ENCODE data around the gene FOXRED2.

Gene FOXRED2

DNA sequence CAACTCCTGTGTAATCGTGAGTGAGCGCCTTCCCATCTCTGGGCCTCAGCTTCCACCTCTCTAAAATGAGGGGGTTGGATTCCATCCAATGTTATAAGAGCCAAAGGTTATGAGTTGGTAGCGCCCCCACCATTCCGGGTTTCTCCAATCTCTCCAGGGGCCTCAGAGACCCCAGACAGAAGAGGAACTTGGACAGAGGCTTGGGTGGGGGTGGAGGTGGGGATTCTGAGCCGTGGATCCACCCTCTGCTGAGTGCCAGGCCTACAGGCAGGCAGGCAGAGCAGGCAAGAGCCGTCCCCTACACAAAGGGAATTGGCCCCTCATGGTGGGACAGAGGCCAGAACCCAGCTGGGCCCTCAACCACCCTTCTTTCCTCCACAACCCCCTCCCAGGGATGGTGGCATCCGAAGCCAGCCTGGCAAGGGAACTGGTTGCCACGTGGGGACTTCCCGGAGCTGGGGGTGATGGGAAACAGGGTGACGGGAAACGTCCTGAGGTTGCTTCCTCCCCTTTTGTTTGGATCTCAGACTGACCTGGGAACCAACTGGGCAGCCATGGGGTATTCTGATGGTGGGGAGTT lies 57.2 kb downstream of the FOXRED2 start:
- DNase-seq (ENCODE audit: low read depth), result no peak

DNA sequence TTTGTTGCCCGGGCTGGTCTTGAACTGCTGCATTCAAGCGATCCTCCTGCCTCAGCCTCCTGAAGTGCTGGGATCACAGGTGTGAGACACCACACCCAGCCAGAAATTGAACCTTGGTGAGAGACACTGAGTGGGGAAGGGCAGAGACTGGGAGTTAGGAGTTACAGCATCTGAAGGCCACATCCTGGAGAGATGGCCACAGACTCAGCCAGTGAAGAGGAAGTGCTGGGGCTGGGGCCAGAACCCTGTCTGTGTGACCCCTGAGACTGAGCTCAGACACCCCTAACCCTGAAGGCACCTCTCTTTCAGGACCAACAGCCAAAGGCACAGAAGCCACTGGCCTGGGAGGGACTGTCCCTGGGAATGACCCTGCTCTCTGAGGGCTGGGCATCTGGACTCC lies 59.2 kb downstream of the FOXRED2 start:
- no peak for DNase-seq (ENCODE audit: low read depth)

DNA sequence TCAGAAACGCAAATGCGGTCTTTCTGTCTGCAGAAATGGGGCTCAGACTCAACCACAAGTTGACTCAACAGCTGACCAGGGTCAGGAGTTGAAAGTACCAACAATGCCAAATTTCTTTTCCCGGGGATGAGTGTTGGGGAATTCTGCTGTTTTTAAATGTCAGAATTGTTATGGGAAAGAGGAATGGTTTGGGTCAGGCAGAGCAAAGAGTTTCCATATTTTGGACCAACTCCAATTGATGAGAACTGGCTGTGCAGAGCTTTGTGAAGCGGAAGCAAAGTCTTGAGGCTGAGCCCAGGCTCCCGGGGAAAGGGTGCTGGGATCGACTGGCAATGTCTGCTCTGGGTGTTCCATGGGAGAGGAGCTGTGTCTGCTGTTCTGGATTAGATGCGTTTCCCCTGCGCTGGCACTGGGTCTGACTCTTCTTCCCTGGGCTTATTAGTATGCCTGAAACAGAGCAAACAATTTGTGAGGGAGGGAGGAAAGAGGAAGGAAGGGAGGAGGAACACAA lies 61.6 kb downstream of the FOXRED2 start:
- peak; percentile 78 for DNase-seq (ENCODE audit: low read depth)

DNA sequence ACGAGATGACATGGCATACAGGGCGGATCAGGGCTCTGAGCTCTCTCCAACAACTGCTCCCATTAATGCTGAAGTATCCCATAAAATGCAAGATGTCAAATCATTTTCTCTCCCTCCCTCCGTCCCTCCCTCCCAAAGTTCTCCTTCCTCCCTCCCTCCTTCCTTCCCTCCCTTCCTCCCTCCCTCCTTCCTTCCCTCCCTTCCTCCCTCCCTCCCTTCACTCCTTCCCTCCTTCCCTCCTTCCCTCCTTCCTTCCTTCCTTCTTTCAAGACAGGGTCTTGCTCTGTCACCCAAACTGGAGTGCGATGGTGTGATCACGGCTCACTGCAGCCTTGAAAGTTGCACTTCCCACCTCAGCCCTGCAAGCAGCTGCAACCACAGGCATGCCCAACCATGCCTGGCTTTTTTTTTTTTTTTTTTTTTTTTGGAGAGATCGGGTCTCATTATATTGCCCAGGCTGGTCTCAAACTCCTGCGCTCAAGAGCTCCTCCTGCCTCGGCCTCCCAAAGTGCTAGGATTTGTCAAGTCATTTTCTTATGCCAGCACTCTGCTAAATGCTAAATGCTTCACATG lies 63.6 kb downstream of the FOXRED2 start:
- DNase-seq (ENCODE audit: low read depth), result no peak

DNA sequence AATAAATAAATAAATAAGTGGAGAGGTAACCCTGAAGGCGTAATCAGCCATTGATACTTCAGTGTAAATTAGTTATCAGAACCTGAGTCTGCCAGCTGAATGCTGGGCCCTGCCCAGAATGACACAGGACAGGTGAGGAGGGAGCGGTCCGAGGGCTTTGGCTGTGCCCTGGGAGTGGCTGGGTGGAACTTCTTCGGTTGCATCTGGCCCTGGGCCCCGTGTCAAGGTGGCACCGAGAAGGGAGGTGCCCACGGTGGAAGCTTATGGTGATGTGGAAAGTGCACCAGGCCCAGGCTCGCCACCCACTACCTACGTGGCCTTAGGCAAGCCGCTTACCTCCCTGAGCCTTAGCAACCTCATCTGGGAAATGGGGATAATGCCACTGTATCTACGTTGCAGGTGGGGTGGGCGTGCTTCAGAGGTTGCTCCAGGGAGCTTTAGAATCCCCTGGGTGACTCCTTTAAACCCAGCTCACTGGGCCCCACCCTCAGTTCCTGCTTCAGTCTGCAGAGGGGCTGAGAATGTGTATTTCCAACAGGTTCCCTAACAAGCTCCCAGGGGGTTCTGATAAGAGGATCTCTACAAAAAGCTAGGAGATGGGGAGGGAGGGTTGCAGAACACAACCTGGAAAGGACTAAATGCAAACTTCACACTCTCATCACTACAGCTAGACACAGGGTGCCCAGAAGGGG lies 64.2 kb downstream of the FOXRED2 start:
- no peak for DNase-seq (ENCODE audit: low read depth)

DNA sequence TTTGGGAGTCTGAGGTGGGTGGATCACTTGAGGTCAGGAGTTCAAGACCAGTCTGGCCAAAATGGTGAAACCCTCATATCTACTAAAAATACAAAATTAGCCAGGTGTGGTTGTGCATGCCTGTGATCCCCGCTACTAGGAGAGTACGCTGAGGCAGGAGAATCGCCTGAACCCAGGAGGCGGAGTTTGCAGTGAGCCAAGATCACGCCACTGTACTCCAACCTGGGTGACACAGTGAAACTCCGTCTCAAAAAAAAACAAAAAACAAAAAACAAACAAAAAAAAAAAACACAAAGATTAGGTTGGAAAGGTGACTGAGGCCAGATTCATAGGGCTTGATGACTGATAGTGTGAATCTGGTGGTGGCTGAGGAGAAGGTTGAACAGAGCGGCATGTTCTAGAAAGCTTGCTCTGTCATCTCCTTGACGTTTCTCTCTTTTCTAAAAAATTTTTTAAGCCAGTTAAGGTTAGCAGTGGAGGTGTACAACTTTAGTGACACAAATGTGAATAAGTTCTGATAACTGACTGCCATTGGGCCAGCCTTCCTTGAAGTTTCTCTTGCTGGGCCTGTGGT lies 66.3 kb downstream of the FOXRED2 start:
- DNase-seq (ENCODE audit: low read depth), result no peak

DNA sequence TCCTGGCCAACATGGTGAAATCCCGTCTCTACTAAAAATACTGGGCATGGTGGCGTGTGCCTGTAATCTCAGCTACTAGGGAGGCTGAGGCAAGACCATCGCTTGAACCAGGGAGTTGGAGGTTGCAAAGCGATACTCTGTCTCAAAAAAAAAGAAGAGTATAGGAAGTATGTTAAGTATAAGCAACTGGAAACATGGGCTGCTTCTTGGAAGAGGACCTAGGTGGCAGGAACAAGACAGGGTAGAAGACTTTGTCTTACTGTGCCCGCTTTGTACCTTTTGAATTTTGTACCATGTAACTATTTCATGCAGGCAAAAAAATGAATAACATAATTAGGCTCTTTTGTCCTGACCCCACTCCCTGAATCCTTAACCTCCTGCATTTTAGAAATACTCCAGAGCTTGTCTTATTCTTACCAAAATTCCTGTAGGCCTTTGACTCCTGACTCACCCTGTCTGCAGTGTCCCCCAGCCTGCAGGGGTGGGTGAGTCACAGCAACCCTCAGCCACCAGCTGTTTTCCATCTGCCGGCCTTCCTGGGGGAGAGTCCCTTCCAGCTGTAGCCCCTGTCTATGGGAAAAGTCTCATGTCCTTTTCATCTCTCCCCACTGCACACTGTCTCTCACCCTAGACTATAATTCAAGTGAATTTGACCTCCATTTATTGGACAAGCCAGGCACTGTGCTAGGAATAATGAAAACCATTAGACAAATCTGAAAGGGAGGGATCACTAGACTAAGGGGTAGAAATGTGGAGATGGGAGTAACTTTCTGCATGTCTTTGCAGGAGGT lies 67.2 kb downstream of the FOXRED2 start:
- DNase-seq (ENCODE audit: low read depth), result peak; percentile 89

All from non-pigmented ciliary epithelial cell (primary cell).